GM04504 (cell line): Measurements from ENCODE around the gene IQGAP2.
A peak's percentile ranks its signal among the peaks of the same experiment; 100 is the strongest.

ENCODE experiments used
- DNase-seq: peaks from one replicate; pipeline ENCODE4 v3.0.0-alpha.2; 2012; ENCODE audit warnings: low read depth

The IQGAP2 gene

GRCh38 chr5:76612942-76613341, 209.9 kb downstream of the IQGAP2 start:
- DNase-seq: no peak

- DNase-seq: no peak
Observed at GRCh38 chr5:76615759-76616158, 212.7 kb downstream of the IQGAP2 start.

- DNase-seq: no peak
Observed at GRCh38 chr5:76616206-76616605, 213.1 kb downstream of the IQGAP2 start.

- no peak for DNase-seq
Observed at GRCh38 chr5:76617229-76617628, 214.1 kb downstream of the IQGAP2 start.

DNA sequence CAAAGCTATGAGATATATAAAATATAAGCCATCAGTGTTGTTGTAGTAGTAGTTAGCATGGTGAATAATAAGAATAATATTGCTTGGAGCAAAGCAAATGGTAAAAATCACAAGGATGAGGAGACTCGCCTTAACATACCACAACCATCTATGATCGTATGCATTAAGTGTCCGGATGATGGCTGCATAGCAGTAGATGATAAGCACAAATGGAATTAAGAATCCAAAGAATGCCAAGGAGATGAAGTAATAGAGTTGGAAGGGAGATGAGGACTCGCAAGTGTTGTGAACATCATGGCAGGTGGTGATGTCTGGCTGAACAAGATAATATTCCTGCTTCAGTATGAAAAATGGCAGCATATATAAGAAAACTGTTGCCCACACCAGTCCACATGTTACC, 214.6 kb downstream of the IQGAP2 start:
- no peak for DNase-seq

- no peak for DNase-seq
Observed at GRCh38 chr5:76620166-76620565, 217.1 kb downstream of the IQGAP2 start.

GRCh38 chr5:76622076-76622475, 219.0 kb downstream of the IQGAP2 start:
- DNase-seq: no peak

- DNase-seq: peak; percentile 14
Observed at GRCh38 chr5:76622973-76623596, 220.0 kb downstream of the IQGAP2 start, which contains the start of gene F2RL2. F2RL2 (minus strand) TSS chr5:76623403; CDS start chr5:76623230, 173 bp downstream.

- DNase-seq: no peak
Observed at GRCh38 chr5:76625087-76625815, 222.2 kb downstream of the IQGAP2 start.

DNA sequence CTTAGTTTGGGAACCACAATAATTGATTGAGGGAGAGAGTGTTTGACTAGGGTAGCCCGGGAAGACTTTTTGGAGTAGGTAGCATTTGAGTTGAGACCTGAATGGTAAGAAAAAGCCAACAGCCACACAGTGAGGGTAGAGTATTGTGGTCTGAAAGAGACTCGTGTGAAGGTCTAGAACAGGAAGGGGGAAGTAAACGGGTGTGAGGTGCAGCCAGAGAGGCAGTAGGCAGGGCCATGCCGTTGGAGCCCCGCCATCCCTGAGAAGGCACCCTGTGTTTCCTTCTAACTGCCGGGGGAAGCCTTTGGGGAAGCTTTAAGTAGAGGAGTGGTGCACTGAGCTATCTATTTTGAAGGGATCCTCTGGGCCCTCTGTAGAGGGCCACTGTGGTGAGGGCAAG, 223.7 kb downstream of the IQGAP2 start:
- DNase-seq: no peak

- no peak for DNase-seq
Observed at GRCh38 chr5:76634661-76635060, 231.6 kb downstream of the IQGAP2 start.

GRCh38 chr5:76637490-76637889, 234.4 kb downstream of the IQGAP2 start:
- no peak for DNase-seq

- DNase-seq: no peak
Observed at GRCh38 chr5:76638479-76638878, 235.4 kb downstream of the IQGAP2 start.

DNA sequence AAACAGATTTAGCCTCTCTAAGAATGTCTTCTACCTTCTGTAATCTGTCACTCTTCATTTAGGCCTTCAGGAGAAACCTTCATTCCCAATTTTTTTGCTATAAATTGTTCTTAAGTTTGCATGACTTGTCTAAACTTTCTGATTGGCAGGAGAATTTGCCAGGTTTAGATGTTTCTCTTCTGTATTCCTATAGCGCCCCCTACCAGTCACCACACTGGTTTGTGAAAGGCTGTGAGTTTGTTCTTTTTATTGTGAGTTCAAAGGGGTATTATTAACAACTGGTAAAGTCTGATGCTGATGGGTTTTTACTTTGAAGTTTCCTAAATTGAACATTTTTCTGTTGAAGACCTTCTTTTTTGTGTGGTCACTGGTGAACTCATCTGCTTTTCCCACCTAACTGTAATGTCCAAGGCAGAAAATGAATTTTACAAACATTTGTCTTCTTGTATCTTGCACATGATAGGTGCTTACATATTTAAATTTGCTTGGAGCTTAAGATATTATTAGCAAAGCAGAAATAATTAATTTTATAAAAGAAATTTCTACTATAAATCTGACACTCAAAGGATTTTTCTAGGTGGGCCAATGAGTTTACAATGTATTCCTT, 238.5 kb downstream of the IQGAP2 start:
- peak; percentile 22 for DNase-seq

- DNase-seq: no peak
Observed at GRCh38 chr5:76642390-76643040, 239.4 kb downstream of the IQGAP2 start.

DNA sequence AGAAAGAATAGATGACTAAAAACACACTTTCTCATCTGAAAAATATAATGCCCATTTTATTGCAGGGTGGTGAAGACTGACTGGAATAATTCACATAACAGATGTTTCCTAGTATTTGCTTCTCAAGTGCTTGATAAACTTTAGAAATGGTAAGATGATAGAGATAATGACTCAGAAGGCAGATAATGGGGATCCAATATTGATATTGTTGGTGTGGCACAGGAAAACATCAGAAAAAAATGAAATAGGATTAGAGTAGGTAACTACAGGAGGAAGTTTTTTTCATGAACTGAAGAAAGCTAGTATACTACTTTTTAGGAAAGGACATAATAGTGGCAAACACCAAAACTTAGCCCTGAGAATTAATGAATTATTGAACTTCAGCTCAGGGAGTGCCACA, 240.3 kb downstream of the IQGAP2 start:
- DNase-seq: no peak

GRCh38 chr5:76649140-76649539, 246.1 kb downstream of the IQGAP2 start:
- DNase-seq: no peak

DNA sequence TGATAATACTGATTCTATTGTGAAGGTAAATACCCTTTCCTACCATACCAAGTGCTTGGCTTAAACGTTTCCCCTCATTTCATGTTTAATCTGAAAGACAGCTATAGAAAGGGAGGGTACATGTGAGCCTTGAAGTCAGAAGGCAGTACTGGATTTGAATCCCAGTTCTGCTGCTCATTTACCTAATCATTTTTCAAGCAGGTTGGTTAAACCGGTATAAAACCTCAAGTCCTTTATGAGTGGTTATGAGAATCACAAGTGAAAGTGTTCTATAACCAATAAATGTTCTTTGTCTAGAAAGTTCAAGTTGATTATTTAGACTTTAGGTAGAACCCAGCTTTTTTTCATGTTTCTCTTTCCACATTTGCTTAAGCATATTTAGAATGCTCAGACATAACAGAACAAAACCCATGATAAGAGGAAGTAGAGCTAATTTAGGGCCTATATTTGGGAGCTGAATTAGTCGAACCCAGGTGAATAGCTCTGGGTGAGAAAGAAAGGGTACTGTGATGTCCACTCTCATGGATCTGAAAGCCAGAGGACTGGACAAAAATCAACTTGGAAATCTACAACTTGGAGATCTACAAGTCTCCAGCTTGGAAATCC, 249.8 kb downstream of the IQGAP2 start:
- DNase-seq: no peak

DNA sequence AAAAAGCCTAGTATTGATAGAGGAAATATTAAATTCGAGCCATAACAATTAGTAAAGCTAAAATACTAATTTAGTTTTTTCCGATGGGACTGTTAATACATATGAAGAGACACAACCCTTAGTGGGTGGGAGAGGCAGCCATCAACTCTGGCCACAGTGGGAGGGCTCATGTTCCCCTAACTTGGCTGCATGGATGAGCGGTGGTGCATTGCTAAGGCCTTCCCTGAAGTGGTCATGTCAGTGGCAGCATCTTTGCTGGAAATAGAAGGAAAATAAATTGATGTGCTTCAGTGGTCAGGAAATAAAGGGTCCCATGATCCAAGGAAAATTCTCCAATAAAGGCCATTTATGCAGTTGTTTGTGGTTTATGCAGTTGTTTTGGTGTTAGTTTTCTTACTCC, 254.0 kb downstream of the IQGAP2 start:
- no peak for DNase-seq

DNA sequence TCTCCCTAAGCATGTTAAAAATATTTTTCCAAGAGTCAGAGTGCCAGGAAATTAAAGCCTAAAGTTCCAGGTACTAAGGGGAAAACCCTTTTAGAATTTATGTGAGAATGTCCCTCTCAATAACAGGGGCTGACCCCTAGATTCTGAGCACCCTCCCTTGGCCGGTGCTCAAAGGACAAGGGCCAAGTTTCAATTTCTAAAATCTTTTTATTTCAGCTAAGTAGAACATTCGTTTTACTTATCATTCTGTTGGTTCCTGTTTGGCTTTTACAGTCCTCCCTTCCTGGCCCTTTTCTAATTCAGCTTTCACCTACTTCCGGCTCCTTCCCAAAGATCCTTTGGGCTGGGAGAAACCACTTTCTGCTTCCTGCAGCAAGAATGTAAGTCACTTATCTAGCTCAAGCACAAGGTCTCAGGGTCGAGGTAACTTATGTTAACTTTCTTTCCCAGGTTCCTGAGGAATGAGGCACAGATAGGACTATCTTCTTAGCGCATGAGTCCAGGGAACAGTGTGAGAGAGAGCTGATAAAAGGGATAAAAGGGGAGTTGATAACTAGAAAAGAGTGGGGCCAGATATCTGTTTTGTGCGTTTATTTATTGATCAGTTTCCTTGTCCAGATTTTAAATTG, 254.7 kb downstream of the IQGAP2 start:
- no peak for DNase-seq

DNA sequence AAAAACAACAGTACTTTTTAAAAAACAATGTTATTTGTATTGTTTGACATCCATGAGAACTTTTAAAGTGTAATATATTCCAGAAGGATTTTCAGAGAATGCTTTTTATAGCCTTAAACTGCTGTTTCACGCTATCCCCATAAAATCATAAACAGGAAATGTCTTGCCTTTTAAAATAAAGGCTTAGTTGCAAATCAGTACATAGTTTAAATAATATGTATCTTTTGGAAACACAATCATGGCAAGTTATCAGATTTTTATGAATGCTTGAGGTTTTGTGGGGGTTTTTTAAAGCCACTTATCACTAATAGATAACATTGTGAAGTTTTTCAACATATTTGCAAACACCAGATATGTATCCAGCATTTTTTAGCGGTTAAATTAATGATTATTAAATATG, 257.3 kb downstream of the IQGAP2 start:
- DNase-seq: no peak

DNA sequence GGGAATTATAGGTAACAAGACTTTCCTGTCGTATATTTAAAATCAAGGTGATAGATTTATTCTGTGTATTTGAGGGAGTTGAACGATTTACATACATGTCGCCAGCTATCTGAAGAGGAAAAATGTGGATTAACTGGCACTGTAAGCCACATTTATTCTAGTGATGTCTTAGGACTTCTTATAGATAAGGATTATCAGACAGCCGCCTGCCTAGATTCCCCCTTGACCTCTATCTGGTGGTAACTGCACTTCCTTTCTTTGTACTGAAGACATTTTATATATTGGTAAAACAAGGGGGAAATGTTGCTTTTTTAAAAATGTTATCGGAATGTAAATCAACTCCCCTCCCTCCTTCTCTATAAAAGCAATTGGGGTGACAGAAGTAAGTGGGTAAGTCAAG, 259.4 kb downstream of the IQGAP2 start:
- no peak for DNase-seq
